Measurements from ENCODE around the gene GH2.
"Not testable (repeated sequence)": the region's sequence is repeated elsewhere in the genome, so short reads cannot be mapped to it uniquely, and the experiment has no call there.

DNA sequence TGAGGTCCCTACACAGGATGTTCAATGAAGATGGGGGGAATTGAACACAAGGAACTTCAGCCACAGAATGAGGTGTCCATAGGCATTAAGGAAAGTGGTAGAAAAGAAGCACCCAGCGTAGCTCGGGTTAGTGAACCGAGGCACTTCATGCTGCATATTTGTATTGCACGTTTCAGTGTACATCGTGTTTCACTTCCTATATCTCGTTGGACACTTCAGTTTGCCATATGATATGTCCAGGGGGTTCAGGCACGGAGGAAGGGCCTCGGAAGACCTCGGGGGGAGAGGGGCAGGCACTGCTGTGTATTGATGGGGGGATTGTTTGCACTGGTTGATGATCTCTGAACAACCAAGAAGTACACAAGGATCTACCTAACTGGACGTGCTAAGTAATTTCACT lies 34.0 kb upstream of the GH2 start:
- TF ChIP-seq, protein P1, sequence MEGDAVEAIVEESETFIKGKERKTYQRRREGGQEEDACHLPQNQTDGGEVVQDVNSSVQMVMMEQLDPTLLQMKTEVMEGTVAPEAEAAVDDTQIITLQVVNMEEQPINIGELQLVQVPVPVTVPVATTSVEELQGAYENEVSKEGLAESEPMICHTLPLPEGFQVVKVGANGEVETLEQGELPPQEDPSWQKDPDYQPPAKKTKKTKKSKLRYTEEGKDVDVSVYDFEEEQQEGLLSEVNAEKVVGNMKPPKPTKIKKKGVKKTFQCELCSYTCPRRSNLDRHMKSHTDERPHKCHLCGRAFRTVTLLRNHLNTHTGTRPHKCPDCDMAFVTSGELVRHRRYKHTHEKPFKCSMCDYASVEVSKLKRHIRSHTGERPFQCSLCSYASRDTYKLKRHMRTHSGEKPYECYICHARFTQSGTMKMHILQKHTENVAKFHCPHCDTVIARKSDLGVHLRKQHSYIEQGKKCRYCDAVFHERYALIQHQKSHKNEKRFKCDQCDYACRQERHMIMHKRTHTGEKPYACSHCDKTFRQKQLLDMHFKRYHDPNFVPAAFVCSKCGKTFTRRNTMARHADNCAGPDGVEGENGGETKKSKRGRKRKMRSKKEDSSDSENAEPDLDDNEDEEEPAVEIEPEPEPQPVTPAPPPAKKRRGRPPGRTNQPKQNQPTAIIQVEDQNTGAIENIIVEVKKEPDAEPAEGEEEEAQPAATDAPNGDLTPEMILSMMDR (IDR thresholded peaks at IDR 0.05), result not testable (repeated sequence)
- TF ChIP-seq POLR2A, EP300 (IDR thresholded peaks at IDR 0.05): not testable (repeated sequence)
